GM23248 (cell line): ENCODE results near the gene ATXN7L3. TPM values are rescaled to one million over a fixed set of nuclear protein-coding genes. Genes with fewer than 3 reads are reported as not detected.

ENCODE experiments used
- DNase-seq: peaks from one replicate; pipeline ENCODE4 v3.0.0-alpha.2; 2015
- H2AFZ ChIP-seq: fragments of 200-600 bp; sonication (generic); 2 replicates; pipeline ENCODE4 v1.6.1; 2016; ENCODE audit warnings: antibody characterized with exemption
- H3F3A ChIP-seq: fragments of 200-600 bp; sonication (generic); 2 replicates; pipeline ENCODE4 v1.6.1; 2016; ENCODE audit warnings: mild to moderate bottlenecking, antibody characterized with exemption, mixed run types; ENCODE audit not compliant: insufficient read depth
- H3K27ac ChIP-seq: fragments of 200-600 bp; sonication (generic); 2 replicates; pipeline ENCODE4 v1.5.1; 2016; ENCODE audit warnings: mild to moderate bottlenecking
- H3K27me3 ChIP-seq: fragments of 200-600 bp; sonication (generic); replicated peaks from 2 replicates; pipeline ENCODE4 v1.6.1; 2016; ENCODE audit warnings: mild to moderate bottlenecking; ENCODE audit not compliant: insufficient read depth
- H3K36me3 ChIP-seq: fragments of 200-600 bp; sonication (generic); 2 replicates; pipeline ENCODE4 v1.6.1; 2016; ENCODE audit warnings: low read depth, mild to moderate bottlenecking
- H3K4me1 ChIP-seq: fragments of 200-600 bp; sonication (generic); 2 replicates; pipeline ENCODE4 v1.6.1; 2016; ENCODE audit warnings: mild to moderate bottlenecking; ENCODE audit not compliant: insufficient read depth
- H3K4me2 ChIP-seq: fragments of 200-600 bp; sonication (generic); one replicate; pipeline ENCODE4 v1.6.1; 2016; ENCODE audit warnings: mild to moderate bottlenecking; ENCODE audit not compliant: unreplicated experiment
- H3K4me3 ChIP-seq: fragments of 200-600 bp; sonication (generic); 2 replicates; pipeline ENCODE4 v1.5.1; 2016; ENCODE audit warnings: mild to moderate bottlenecking
- H3K79me2 ChIP-seq: fragments of 200-600 bp; sonication (generic); 2 replicates; pipeline ENCODE4 v1.6.1; 2016; ENCODE audit warnings: mild to moderate bottlenecking; ENCODE audit not compliant: insufficient read depth
- H3K9ac ChIP-seq: fragments of 200-600 bp; sonication (generic); 2 replicates; pipeline ENCODE4 v1.6.1; 2016; ENCODE audit warnings: mild to moderate bottlenecking
- H3K9me2 ChIP-seq: fragments of 200-600 bp; sonication (generic); 2 replicates; pipeline ENCODE4 v1.6.1; 2016; ENCODE audit warnings: mixed run types, mild to moderate bottlenecking, moderate library complexity; ENCODE audit not compliant: insufficient read depth
- H3K9me3 ChIP-seq: fragments of 200-600 bp; sonication (generic); one replicate; pipeline ENCODE4 v1.6.1; 2017; ENCODE audit warnings: low read depth
- H4K20me1 ChIP-seq: fragments of 200-600 bp; sonication (generic); 2 replicates; pipeline ENCODE4 v1.6.0; 2016; ENCODE audit not compliant: insufficient read depth
- EZH2 ChIP-seq: fragments of 200-600 bp; sonication (generic); IDR thresholded peaks from 2 replicates; pipeline ENCODE4 v1.6.1; 2018; ENCODE audit warnings: antibody characterized with exemption, mild to moderate bottlenecking; ENCODE audit not compliant: insufficient read depth, poor library complexity, severe bottlenecking
- EZH2phosphoT487 ChIP-seq: fragments of 200-600 bp; sonication (generic); IDR thresholded peaks from 2 replicates; pipeline ENCODE4 v1.6.1; 2018; ENCODE audit warnings: antibody characterized with exemption, moderate library complexity, mild to moderate bottlenecking, low read depth; ENCODE audit not compliant: insufficient read depth
- WGBS, 2 experiments: methylation state at CpG; one replicate each; pipeline ENCODE4 v1.1.6; 2015 to 2017; ENCODE audit warnings: low lambda C conversion rate in 2 of 2, low coverage in 1 of 2; ENCODE audit errors: missing lambda C conversion rate in 2 of 2; 5-methylcytosine and 5-hydroxymethylcytosine counted together
- in situ Hi-C: fragments of 300-500 bp; cut with MboI; formaldehyde crosslinking; loops from 2 replicates; pipeline ENCODE4 v1.15.0; 2020
- polyA plus RNA-seq: library from polyadenylated mRNA; unstranded; fragments of >200 nt; fragmentation: Nextera tagmentation; extraction: Ambion mirVana; gene quantifications from 2 replicates; pipeline ENCODE4 v1.2.1, GENCODE V29; 2016
- total RNA-seq: library from RNA; depleted of rRNA; stranded (reverse); fragments of >200 nt; shearing (Covaris generic); gene quantifications from 2 replicates; pipeline ENCODE4 v1.2.3, GENCODE V29; 2014

Gene ATXN7L3
- total and polyA plus RNA-seq, 2 experiments from 2014 or later: 9.8 to 60.4 TPM

- TF ChIP-seq EZH2phosphoT487 (no peak), EZH2 (no peak)
- no peaks in the 10 kb centered on the region; the same call in 1 of the 2 replicates for H3K36me3 ChIP-seq
- DNase-seq: no peak
- H3K9me3 ChIP-seq: no peaks in the 10 kb centered on the region
- in situ Hi-C loops: loop anchor here (25.0 kb wide), 2 partner anchors 331 to 431 kb away; no protein-coding TSS in a partner anchor
- H3K4me1 ChIP-seq: peaks cover 40% of the 10 kb centered on the region
- H3K4me2 ChIP-seq: no peak overlapping the region
- peaks cover 76% of the 10 kb centered on the region for H3F3A ChIP-seq
- H2AFZ ChIP-seq: no peak overlapping the region
- H3K79me2 ChIP-seq: no peaks in the 10 kb centered on the region
- no peak overlapping the region for H3K4me3 ChIP-seq
- H3K9me2 ChIP-seq: no peaks in the 10 kb centered on the region
- H3K27me3 ChIP-seq: no peaks in the 10 kb centered on the region
- no peak overlapping the region for H3K27ac ChIP-seq
- H4K20me1 ChIP-seq: no peaks in the 10 kb centered on the region
- 60 to 82% methylated on average over 5 to 6 of the region's 6 CpGs for WGBS, 2 experiments
- no peak overlapping the region for H3K9ac ChIP-seq
Measured at GRCh38 chr17:44206825-44207155, 7.1 kb upstream of the ATXN7L3 start.

- Histone ChIP-seq H3K4me3 (no peak overlapping the region), H3K79me2 (no peaks in the 10 kb centered on the region), H3K36me3 (no peaks in the 10 kb centered on the region; the same call in 1 of the 2 replicates), H3K27me3 (no peaks in the 10 kb centered on the region), H2AFZ (no peak overlapping the region), H3K9ac (no peak overlapping the region), H3K9me3 (no peaks in the 10 kb centered on the region), H3F3A (peaks cover 78% of the 10 kb centered on the region), H3K27ac (no peak overlapping the region), H3K9me2 (no peaks in the 10 kb centered on the region), H3K4me2 (no peak overlapping the region), H4K20me1 (no peaks in the 10 kb centered on the region), H3K4me1 (peaks cover 40% of the 10 kb centered on the region)
- DNase-seq: peak; percentile 32
- WGBS, 2 experiments: 41 to 43% methylated on average over 13 of the region's 13 CpGs
- TF ChIP-seq EZH2 (no peak), EZH2phosphoT487 (no peak)
- in situ Hi-C loops: loop anchor here (25.0 kb wide), 2 partner anchors 331 to 431 kb away; no protein-coding TSS in a partner anchor
Measured at GRCh38 chr17:44205962-44206824, 6.5 kb upstream of the ATXN7L3 start.

- Histone ChIP-seq H3F3A (peaks cover 72% of the 10 kb centered on the region), H3K9me2 (no peaks in the 10 kb centered on the region), H3K9me3 (no peaks in the 10 kb centered on the region), H3K27me3 (no peaks in the 10 kb centered on the region), H2AFZ (no peak overlapping the region), H3K79me2 (no peaks in the 10 kb centered on the region), H3K36me3 (no peaks in the 10 kb centered on the region; the same call in 1 of the 2 replicates), H3K4me2 (peak overlapping the region; percentile 16), H3K9ac (no peak overlapping the region), H3K27ac (peak overlapping the region; percentile 60), H3K4me3 (no peak overlapping the region), H4K20me1 (no peaks in the 10 kb centered on the region), H3K4me1 (peaks cover 34% of the 10 kb centered on the region)
- in situ Hi-C loops: loop anchor here (25.0 kb wide), 2 partner anchors 333 to 433 kb away; no protein-coding TSS in a partner anchor
- DNase-seq: peak; percentile 75
- WGBS, 2 experiments: 29 to 37% methylated on average over 5 of the region's 5 CpGs
- no peak for TF ChIP-seq EZH2phosphoT487
- no peak for TF ChIP-seq EZH2
Measured at GRCh38 chr17:44204441-44204882, 4.8 kb upstream of the ATXN7L3 start.

GRCh38 chr17:44203731-44204440 lies 4.2 kb upstream of the ATXN7L3 start:
- Histone ChIP-seq H3K9me3 (no peaks in the 10 kb centered on the region), H3K79me2 (peaks cover 2% of the 10 kb centered on the region; the same call in 1 of the 2 replicates), H3K27me3 (no peaks in the 10 kb centered on the region), H3K36me3 (no peaks in the 10 kb centered on the region), H3K4me1 (peaks cover 30% of the 10 kb centered on the region), H3K9ac (no peak overlapping the region), H3K4me2 (peak overlapping the region; percentile 16), H3K27ac (peak overlapping the region; percentile 60), H4K20me1 (no peaks in the 10 kb centered on the region), H3K9me2 (no peaks in the 10 kb centered on the region), H3F3A (peaks cover 67% of the 10 kb centered on the region), H2AFZ (no peak overlapping the region), H3K4me3 (no peak overlapping the region)
- no peak for TF ChIP-seq EZH2phosphoT487
- no peak for TF ChIP-seq EZH2
- DNase-seq: peak; percentile 74
- WGBS, 2 experiments: 40 to 45% methylated on average over 9 of the region's 9 CpGs
- in situ Hi-C loops: loop anchor here (25.0 kb wide), 2 partner anchors 333 to 433 kb away; no protein-coding TSS in a partner anchor
